A673 (cell line): ENCODE measurements around the gene NEGR1. TPM values are rescaled to one million over a fixed set of nuclear protein-coding genes. Genes with fewer than 3 reads are reported as not detected.

ENCODE experiments used
- BruUV-seq: library from RNA; stranded (reverse); fragments of 400-500 nt; replicated peaks from 2 replicates; lab custom pipeline; 2021; lab: Mats Ljungman, UMichigan
- CTCF ChIA-PET: fragments of 300-600 bp; sonication (Branson Sonifier 250); formaldehyde crosslinking; loops from one replicate; lab custom pipeline; 2022; ENCODE audit warnings: antibody characterized with exemption; lab: Charles Lee
- POLR2A ChIA-PET: fragments of 300-600 bp; sonication (Branson Sonifier 250); formaldehyde crosslinking; loops from one replicate; lab custom pipeline; 2022; ENCODE audit warnings: antibody characterized with exemption; ENCODE audit not compliant: low non-redundant PET; lab: Charles Lee
- DNase-seq: peaks from one replicate; pipeline ENCODE4 v3.0.0-alpha.2; 2015; ENCODE audit warnings: low spot score
- H3K27ac ChIP-seq: fragments of 200-600 bp; sonication (generic); 2 replicates; pipeline ENCODE4 v1.5.1; 2016; ENCODE audit warnings: mixed run types, low read depth, mild to moderate bottlenecking, mixed read lengths, antibody characterized with exemption, low read length; ENCODE audit not compliant: poor library complexity, severe bottlenecking
- H3K27me3 ChIP-seq: fragments of 200-600 bp; sonication (generic); replicated peaks from 2 replicates; pipeline ENCODE4 v1.6.1; 2017; ENCODE audit warnings: mixed run types, low read depth, mild to moderate bottlenecking, mixed read lengths, antibody characterized with exemption, low read length; ENCODE audit not compliant: insufficient read depth, poor library complexity
- H3K36me3 ChIP-seq: fragments of 200-600 bp; sonication (generic); 2 replicates; pipeline ENCODE4 v1.6.1; 2016; ENCODE audit warnings: mixed run types, mild to moderate bottlenecking, mixed read lengths, antibody characterized with exemption, low read length; ENCODE audit not compliant: insufficient read depth, poor library complexity, severe bottlenecking
- H3K4me1 ChIP-seq: fragments of 200-600 bp; sonication (generic); 2 replicates; pipeline ENCODE4 v1.6.1; 2017; ENCODE audit warnings: mixed run types, mild to moderate bottlenecking, mixed read lengths, antibody characterized with exemption, low read length; ENCODE audit not compliant: insufficient read depth, poor library complexity, severe bottlenecking
- H3K4me3 ChIP-seq: fragments of 200-600 bp; sonication (generic); 2 replicates; pipeline ENCODE4 v1.5.1; 2016; ENCODE audit warnings: low read depth, mixed run types, mild to moderate bottlenecking, mixed read lengths, low read length; ENCODE audit not compliant: poor library complexity, severe bottlenecking
- H3K9me3 ChIP-seq: fragments of 200-600 bp; sonication (generic); 2 replicates; pipeline ENCODE4 v1.6.1; 2016; ENCODE audit warnings: mixed run types, low read depth, mild to moderate bottlenecking, mixed read lengths, antibody characterized with exemption, low read length; ENCODE audit not compliant: poor library complexity, severe bottlenecking
- EZH2 ChIP-seq: fragments of 200-600 bp; sonication (generic); IDR thresholded peaks from 2 replicates; pipeline ENCODE4 v1.6.1; 2017; ENCODE audit warnings: borderline replicate concordance, low read depth, mild to moderate bottlenecking, mixed read lengths, antibody characterized with exemption, low read length; ENCODE audit not compliant: poor library complexity, severe bottlenecking
- intact Hi-C: fragments of 100-400 bp; cut with micrococcal nuclease; formaldehyde crosslinking; loops from one replicate; pipeline ENCODE4 v1.10.0; 2022; ENCODE audit not compliant: unreplicated experiment
- total RNA-seq: library from RNA; stranded (reverse); gene quantifications from 2 replicates; pipeline ENCODE4 v1.2.3, GENCODE V29; 2021
- TF ChIP-seq, protein P1 (sequence below): fragments of 300-800, 200-600 bp; sonication (generic); conservative IDR thresholded peaks from 2 replicates; pipeline ENCODE4 v1.5.1; 2017; ENCODE audit warnings: low read depth, mild to moderate bottlenecking, antibody characterized with exemption, low read length, moderate library complexity, mixed read lengths

Gene NEGR1
- total RNA-seq, 1 experiment from 2014 or later = 7.6 TPM

DNA sequence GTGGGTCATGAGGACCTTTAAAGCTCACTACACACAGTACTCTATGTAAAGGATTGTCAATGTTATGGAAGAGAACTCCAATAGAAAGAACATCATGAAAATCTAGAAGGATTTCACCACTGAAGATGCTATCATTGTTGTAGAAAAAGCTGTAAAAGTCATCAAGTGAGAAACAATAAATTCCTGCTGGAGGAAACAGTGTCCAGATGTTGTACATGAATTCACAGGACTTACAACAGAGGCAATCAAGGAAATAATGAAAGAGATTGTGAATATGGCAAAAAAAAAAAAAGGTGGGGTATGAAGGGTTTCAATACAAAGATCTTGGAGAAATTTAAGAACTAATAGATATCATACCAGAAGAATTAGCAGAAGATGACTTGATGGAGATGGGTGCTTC is 846.4 kb downstream of the NEGR1 start:
- no TSS peak for BruUV-seq

DNA sequence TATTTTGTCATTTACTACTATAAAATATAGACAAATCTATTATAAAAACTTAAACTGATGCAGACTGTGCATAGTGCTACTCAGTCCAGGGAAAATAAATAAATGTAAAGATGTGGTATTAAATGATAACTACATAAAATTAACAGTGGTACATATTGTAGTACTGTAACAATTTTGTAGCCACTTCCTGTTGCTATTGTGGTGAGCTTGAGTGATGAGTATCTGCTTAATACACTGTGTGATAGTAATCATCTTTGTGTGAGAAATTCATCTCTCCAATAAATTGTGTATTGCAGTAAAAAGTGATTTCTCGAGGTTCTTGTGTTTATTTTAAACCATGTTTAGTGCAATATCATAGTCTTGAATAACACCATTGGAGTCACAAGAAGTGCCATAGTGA is 848.1 kb downstream of the NEGR1 start:
- Histone ChIP-seq H3K36me3 (no peaks in the 10 kb centered on the region), H3K4me3 (no peak overlapping the region), H3K27me3 (no peaks in the 10 kb centered on the region), H3K9me3 (no peaks in the 10 kb centered on the region), H3K27ac (no peak overlapping the region), H3K4me1 (no peaks in the 10 kb centered on the region)
- ChIA-PET POLR2A (no interaction called here), CTCF (no interaction called here)
- BruUV-seq = no TSS peak
- no peak for DNase-seq
- no peak for TF ChIP-seq EZH2
- TF ChIP-seq, protein P1, sequence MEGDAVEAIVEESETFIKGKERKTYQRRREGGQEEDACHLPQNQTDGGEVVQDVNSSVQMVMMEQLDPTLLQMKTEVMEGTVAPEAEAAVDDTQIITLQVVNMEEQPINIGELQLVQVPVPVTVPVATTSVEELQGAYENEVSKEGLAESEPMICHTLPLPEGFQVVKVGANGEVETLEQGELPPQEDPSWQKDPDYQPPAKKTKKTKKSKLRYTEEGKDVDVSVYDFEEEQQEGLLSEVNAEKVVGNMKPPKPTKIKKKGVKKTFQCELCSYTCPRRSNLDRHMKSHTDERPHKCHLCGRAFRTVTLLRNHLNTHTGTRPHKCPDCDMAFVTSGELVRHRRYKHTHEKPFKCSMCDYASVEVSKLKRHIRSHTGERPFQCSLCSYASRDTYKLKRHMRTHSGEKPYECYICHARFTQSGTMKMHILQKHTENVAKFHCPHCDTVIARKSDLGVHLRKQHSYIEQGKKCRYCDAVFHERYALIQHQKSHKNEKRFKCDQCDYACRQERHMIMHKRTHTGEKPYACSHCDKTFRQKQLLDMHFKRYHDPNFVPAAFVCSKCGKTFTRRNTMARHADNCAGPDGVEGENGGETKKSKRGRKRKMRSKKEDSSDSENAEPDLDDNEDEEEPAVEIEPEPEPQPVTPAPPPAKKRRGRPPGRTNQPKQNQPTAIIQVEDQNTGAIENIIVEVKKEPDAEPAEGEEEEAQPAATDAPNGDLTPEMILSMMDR = no peak
- intact Hi-C loops = no loop called here

More for the DNA sequence above, 846.4 kb downstream of the NEGR1 start:
- Histone ChIP-seq H3K4me3 (no peak overlapping the region), H3K27me3 (no peaks in the 10 kb centered on the region), H3K27ac (no peak overlapping the region), H3K4me1 (no peaks in the 10 kb centered on the region), H3K9me3 (no peaks in the 10 kb centered on the region), H3K36me3 (no peaks in the 10 kb centered on the region)
- DNase-seq = no peak
- TF ChIP-seq, protein P1 = no peak
- no peak for TF ChIP-seq EZH2
- intact Hi-C loops = no loop called here
- CTCF ChIA-PET = no interaction called here
- POLR2A ChIA-PET = no interaction called here

DNA sequence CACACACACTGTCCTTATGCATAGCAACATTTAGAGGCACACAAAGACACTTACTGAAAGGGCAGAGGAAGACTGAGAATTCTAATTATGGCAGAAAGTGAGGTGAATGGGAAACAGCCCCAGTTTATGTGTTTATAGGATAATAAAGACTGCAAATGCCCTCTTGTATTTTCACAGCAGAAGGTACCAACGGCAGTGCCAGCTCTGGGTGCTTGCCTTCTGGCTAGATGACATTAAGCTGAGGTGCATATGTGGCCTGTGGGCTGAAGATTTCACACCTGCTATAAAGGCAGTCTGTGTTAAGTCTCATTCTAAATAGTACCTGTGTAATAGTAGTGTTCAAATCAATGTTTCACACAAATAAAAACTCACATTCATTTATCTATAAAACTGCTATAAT is 854.3 kb downstream of the NEGR1 start:
- intact Hi-C loops = no loop called here
- CTCF ChIA-PET = no interaction called here
- POLR2A ChIA-PET = no interaction called here
- TF ChIP-seq, protein P1 = no peak
- TF ChIP-seq EZH2 = no peak
- no TSS peak for BruUV-seq
- no peak for DNase-seq
- Histone ChIP-seq H3K4me1 (peaks cover 35% of the 10 kb centered on the region), H3K27me3 (no peaks in the 10 kb centered on the region), H3K36me3 (no peaks in the 10 kb centered on the region), H3K4me3 (no peak overlapping the region), H3K27ac (no peak overlapping the region), H3K9me3 (no peaks in the 10 kb centered on the region)
